Bronchial epithelial cell (primary cell): ENCODE measurements around the gene THSD4. TPM values are rescaled to one million over a fixed set of nuclear protein-coding genes. Genes with fewer than 3 reads are reported as not detected.

ENCODE experiments used
- DNase-seq: peaks from one replicate; pipeline ENCODE4 v3.0.0-alpha.2; 2010; ENCODE audit warnings: low read depth
- FAIRE-seq: peaks from 2 replicates; lab custom pipeline; 2011; peaks lifted over from hg19 to GRCh38; lab: Jason Lieb, UNC
- H3K27me3 ChIP-seq: 2 replicates; pipeline ENCODE4 v1.5.1; 2011; ENCODE audit warnings: low read length; ENCODE audit not compliant: control insufficient read depth, insufficient read depth
- H3K36me3 ChIP-seq: 2 replicates; pipeline ENCODE4 v1.5.1; 2011; ENCODE audit warnings: low read length; ENCODE audit not compliant: control insufficient read depth, insufficient read depth
- H3K4me3 ChIP-seq: 2 replicates; pipeline ENCODE4 v1.5.1; 2011; ENCODE audit warnings: mild to moderate bottlenecking, low read depth, low read length, control low read depth
- total RNA-seq: library from RNA; depleted of rRNA; stranded (reverse); fragments of >200 nt; gene quantifications from 2 replicates; pipeline ENCODE4 v1.2.1, GENCODE V29; 2014
- TF ChIP-seq, protein P1 (sequence below): IDR thresholded peaks from 2 replicates; pipeline ENCODE4 v1.5.1; 2011; ENCODE audit warnings: mild to moderate bottlenecking, moderate library complexity, low read length, control low read depth, inconsistent platforms; ENCODE audit not compliant: insufficient read depth, severe bottlenecking

Gene THSD4
- total RNA-seq, 1 donor from 2014 or later = 14.5 TPM

DNA sequence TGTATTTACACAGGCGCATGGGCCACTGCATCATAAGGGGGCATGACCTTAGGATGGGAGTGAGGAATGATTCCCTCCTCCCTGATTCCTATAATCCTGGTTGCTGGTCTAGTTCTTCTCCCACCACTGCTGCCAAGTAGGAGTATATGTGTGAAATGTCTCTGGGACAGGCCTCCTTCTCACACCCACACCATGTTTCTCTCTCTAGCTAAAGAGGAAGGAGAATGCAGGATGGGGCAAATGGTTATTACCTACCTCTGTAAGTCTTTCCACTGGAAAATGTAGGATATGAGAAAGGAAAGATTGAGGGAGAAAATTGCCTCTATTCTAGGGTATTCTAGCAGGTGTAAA, 159.2 kb downstream of the THSD4 start:
- no peak for DNase-seq

DNA sequence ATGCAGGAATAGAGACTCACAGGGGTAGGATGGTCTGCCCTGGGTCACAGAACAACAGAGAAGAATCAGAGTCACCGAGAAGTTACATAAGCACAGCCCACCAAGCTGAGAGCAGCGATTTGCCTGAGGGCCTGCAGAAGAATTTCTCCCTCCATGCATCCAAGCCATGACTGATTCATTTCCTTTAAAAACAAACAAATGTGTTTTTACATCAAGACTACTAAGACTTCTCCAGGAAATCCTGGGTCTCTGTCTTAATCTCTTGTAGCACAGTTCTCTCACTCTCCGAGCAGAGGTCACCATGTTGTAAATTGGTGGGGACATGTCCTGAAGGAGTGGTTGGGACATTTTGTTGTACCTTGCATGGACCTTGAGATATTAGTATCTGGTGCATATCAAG, 159.8 kb downstream of the THSD4 start:
- TF ChIP-seq, protein P1, sequence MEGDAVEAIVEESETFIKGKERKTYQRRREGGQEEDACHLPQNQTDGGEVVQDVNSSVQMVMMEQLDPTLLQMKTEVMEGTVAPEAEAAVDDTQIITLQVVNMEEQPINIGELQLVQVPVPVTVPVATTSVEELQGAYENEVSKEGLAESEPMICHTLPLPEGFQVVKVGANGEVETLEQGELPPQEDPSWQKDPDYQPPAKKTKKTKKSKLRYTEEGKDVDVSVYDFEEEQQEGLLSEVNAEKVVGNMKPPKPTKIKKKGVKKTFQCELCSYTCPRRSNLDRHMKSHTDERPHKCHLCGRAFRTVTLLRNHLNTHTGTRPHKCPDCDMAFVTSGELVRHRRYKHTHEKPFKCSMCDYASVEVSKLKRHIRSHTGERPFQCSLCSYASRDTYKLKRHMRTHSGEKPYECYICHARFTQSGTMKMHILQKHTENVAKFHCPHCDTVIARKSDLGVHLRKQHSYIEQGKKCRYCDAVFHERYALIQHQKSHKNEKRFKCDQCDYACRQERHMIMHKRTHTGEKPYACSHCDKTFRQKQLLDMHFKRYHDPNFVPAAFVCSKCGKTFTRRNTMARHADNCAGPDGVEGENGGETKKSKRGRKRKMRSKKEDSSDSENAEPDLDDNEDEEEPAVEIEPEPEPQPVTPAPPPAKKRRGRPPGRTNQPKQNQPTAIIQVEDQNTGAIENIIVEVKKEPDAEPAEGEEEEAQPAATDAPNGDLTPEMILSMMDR = no peak
- H3K36me3 ChIP-seq = no peaks in the 10 kb centered on the region
- no peak overlapping the region for H3K4me3 ChIP-seq
- H3K27me3 ChIP-seq = no peaks in the 10 kb centered on the region
- DNase-seq = peak; percentile 86
- FAIRE-seq = no peak

More for the DNA sequence above, 159.2 kb downstream of the THSD4 start:
- Histone ChIP-seq H3K27me3 (no peaks in the 10 kb centered on the region), H3K36me3 (no peaks in the 10 kb centered on the region), H3K4me3 (no peak overlapping the region)
- TF ChIP-seq, protein P1 = no peak
- FAIRE-seq = no peak

DNA sequence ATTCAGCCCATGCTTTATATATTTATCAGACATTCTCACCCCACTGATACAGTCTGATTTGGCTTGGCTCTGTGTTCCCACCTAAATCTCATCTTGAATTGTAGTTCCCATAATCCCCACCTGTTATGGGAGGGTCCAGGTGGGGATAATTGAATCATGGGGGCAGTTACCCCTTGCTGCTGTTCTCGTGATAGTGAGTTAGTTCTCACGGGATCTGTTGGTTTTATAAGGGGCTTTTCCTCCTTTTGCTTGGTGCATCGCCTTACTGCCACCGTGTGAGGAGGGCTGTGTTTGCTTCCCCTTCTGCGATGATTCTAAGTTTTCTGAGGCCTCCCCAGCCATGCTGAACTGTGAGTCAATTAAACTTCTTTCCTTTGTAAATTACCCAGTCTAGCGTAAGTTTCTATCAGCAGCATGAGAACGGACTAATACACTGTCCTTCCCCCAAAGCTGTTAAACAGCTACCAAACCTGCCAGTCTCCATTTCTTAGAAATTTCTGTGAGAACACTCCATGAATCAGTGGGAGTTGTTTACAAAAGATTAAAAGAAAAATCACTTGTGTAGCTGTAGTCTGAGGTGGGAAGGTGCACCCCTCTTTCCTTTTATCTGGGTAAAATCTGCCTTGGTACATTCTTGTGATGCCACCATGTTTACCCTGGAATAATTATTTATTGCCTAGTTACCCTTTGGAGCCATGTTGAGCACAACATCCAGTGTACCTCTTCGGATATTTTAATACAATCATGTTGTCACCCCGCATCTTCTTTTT, 160.5 kb downstream of the THSD4 start:
- peak; percentile 18 for DNase-seq
- Histone ChIP-seq H3K27me3 (no peaks in the 10 kb centered on the region), H3K36me3 (no peaks in the 10 kb centered on the region), H3K4me3 (no peak overlapping the region)
- TF ChIP-seq, protein P1 = no peak
- FAIRE-seq = no peak

DNA sequence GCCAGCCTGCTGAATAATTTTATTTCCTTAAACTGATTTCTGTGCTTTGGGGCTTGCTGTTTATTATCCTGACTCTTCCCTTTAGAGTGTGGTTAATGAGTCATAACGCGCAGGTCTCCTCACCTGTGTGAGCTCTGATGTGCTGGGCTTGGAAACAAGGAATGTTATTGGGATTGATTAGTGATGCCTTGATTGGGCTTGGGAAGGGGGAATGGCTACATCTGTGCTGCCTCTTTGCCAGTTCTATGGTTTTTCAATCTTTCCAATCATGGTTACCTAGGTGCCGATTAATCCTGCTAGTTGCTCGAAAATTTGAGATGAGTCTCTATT, 161.0 kb downstream of the THSD4 start:
- FAIRE-seq (no peak), DNase-seq (peak; percentile 82)
- no peak overlapping the region for H3K4me3 ChIP-seq
- no peaks in the 10 kb centered on the region for H3K27me3 ChIP-seq
- TF ChIP-seq, protein P1 = no peak
- no peaks in the 10 kb centered on the region for H3K36me3 ChIP-seq

DNA sequence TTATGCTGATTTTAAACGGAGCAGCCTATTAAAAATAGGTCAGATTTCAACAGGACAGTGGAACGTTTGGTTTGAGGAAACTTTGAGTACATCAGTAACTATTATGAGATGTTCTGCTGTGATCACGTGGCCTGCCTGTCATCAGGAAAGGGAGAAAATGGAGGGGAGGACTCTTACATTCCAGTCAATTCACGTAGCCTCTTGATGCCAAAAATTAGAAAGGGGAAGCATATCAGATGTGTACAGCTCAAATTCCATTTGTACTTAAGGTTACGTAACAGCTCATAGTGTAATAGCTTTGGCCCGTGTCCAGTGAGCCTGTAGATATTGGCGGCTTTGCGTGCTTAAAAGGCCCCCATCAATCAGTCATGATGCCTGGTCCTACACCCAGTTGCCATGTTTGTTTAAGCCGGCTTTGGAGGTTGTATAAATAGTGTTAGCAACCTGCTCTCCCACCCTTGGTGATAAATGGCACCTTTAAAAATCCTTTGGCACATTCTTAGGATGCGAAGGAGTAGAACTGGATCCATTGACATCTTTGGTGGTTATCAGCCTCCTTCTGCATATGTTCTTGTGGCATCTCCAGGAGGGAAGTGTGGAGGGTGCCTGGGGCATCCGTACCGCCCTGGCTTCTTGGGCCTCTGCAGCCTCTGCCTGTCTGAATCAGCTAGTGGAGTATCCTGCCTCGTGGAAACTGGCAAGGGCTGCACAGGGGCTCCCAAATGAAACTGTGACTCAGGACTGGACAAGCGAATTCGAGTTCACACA, 163.9 kb downstream of the THSD4 start:
- Histone ChIP-seq H3K27me3 (no peaks in the 10 kb centered on the region), H3K4me3 (no peak overlapping the region), H3K36me3 (no peaks in the 10 kb centered on the region)
- peak; percentile 97 for DNase-seq
- FAIRE-seq = no peak
- TF ChIP-seq, protein P1 = no peak
